Measurements from ENCODE around the gene TRAPPC5. TPM values are rescaled to one million over a fixed set of nuclear protein-coding genes. Genes with fewer than 3 reads are reported as not detected.

The TRAPPC5 gene
- total RNA-seq, 1 donor: 25.5 TPM

Other genes with a start within 250 kb of the TRAPPC5 start
- 0.21 TPM for gene PEX11G, start 191.8 kb upstream of the TRAPPC5 start, total RNA-seq
- 4.0 TPM for gene ZNF358, start 164.7 kb upstream of the TRAPPC5 start, total RNA-seq
- 7.9 TPM for gene MCOLN1, start 158.2 kb upstream of the TRAPPC5 start, total RNA-seq
- gene PNPLA6, start 145.1 kb upstream of the TRAPPC5 start, total RNA-seq: 54.3 TPM
- 0.10 TPM for gene CAMSAP3, start 85.0 kb upstream of the TRAPPC5 start, total RNA-seq
- 53.2 TPM for gene XAB2, start 51.3 kb upstream of the TRAPPC5 start, total RNA-seq
- 14.3 TPM for gene PET100, start 51.0 kb upstream of the TRAPPC5 start, total RNA-seq
- 0.63 TPM for gene PCP2, start 47.1 kb upstream of the TRAPPC5 start, total RNA-seq
- 89.7 TPM for gene STXBP2, start 43.7 kb upstream of the TRAPPC5 start, total RNA-seq
- gene RETN, start 11.8 kb upstream of the TRAPPC5 start, total RNA-seq: 47.2 TPM
- 1.8 TPM for gene MCEMP1, start 3.7 kb upstream of the TRAPPC5 start, total RNA-seq
- gene FCER2, start 21.3 kb downstream of the TRAPPC5 start, total RNA-seq: 25.4 TPM
- gene CLEC4G, start 51.3 kb downstream of the TRAPPC5 start, total RNA-seq: 0.63 TPM
- 0.21 TPM for gene CD209, start 66.7 kb downstream of the TRAPPC5 start, total RNA-seq
- not detected for gene CLEC4M, start 82.4 kb downstream of the TRAPPC5 start, total RNA-seq
- 17.2 TPM for gene EVI5L, start 149.4 kb downstream of the TRAPPC5 start, total RNA-seq
- 0.10 TPM for gene PRR36, start 193.6 kb downstream of the TRAPPC5 start, total RNA-seq
- not detected for gene LRRC8E, start 207.7 kb downstream of the TRAPPC5 start, total RNA-seq
- gene MAP2K7, start 223.0 kb downstream of the TRAPPC5 start, total RNA-seq: 23.2 TPM
- 0.10 TPM for gene TGFBR3L, start 234.0 kb downstream of the TRAPPC5 start, total RNA-seq
- gene SNAPC2, start 239.5 kb downstream of the TRAPPC5 start, total RNA-seq: 8.6 TPM
- gene CTXN1, start 245.3 kb downstream of the TRAPPC5 start, total RNA-seq: not detected